GM23248 (cell line): ENCODE measurements around the gene PCNX4. TPM values are rescaled to one million over a fixed set of nuclear protein-coding genes. Genes with fewer than 3 reads are reported as not detected.
"Not testable (repeated sequence)": the region's sequence is repeated elsewhere in the genome, so short reads cannot be mapped to it uniquely, and the experiment has no call there.

Experiments used
- DNase-seq: peaks from one replicate; pipeline ENCODE4 v3.0.0-alpha.2; 2015
- H2AFZ ChIP-seq: fragments of 200-600 bp; sonication (generic); 2 replicates; pipeline ENCODE4 v1.6.1; 2016; ENCODE audit warnings: antibody characterized with exemption
- H3F3A ChIP-seq: fragments of 200-600 bp; sonication (generic); 2 replicates; pipeline ENCODE4 v1.6.1; 2016; ENCODE audit warnings: mild to moderate bottlenecking, antibody characterized with exemption, mixed run types; ENCODE audit not compliant: insufficient read depth
- H3K27ac ChIP-seq: fragments of 200-600 bp; sonication (generic); 2 replicates; pipeline ENCODE4 v1.5.1; 2016; ENCODE audit warnings: mild to moderate bottlenecking
- H3K27me3 ChIP-seq: fragments of 200-600 bp; sonication (generic); replicated peaks from 2 replicates; pipeline ENCODE4 v1.6.1; 2016; ENCODE audit warnings: mild to moderate bottlenecking; ENCODE audit not compliant: insufficient read depth
- H3K36me3 ChIP-seq: fragments of 200-600 bp; sonication (generic); 2 replicates; pipeline ENCODE4 v1.6.1; 2016; ENCODE audit warnings: low read depth, mild to moderate bottlenecking
- H3K4me1 ChIP-seq: fragments of 200-600 bp; sonication (generic); 2 replicates; pipeline ENCODE4 v1.6.1; 2016; ENCODE audit warnings: mild to moderate bottlenecking; ENCODE audit not compliant: insufficient read depth
- H3K4me2 ChIP-seq: fragments of 200-600 bp; sonication (generic); one replicate; pipeline ENCODE4 v1.6.1; 2016; ENCODE audit warnings: mild to moderate bottlenecking; ENCODE audit not compliant: unreplicated experiment
- H3K4me3 ChIP-seq: fragments of 200-600 bp; sonication (generic); 2 replicates; pipeline ENCODE4 v1.5.1; 2016; ENCODE audit warnings: mild to moderate bottlenecking
- H3K79me2 ChIP-seq: fragments of 200-600 bp; sonication (generic); 2 replicates; pipeline ENCODE4 v1.6.1; 2016; ENCODE audit warnings: mild to moderate bottlenecking; ENCODE audit not compliant: insufficient read depth
- H3K9ac ChIP-seq: fragments of 200-600 bp; sonication (generic); 2 replicates; pipeline ENCODE4 v1.6.1; 2016; ENCODE audit warnings: mild to moderate bottlenecking
- H3K9me2 ChIP-seq: fragments of 200-600 bp; sonication (generic); 2 replicates; pipeline ENCODE4 v1.6.1; 2016; ENCODE audit warnings: mixed run types, mild to moderate bottlenecking, moderate library complexity; ENCODE audit not compliant: insufficient read depth
- H3K9me3 ChIP-seq: fragments of 200-600 bp; sonication (generic); one replicate; pipeline ENCODE4 v1.6.1; 2017; ENCODE audit warnings: low read depth
- H4K20me1 ChIP-seq: fragments of 200-600 bp; sonication (generic); 2 replicates; pipeline ENCODE4 v1.6.0; 2016; ENCODE audit not compliant: insufficient read depth
- EZH2 ChIP-seq: fragments of 200-600 bp; sonication (generic); IDR thresholded peaks from 2 replicates; pipeline ENCODE4 v1.6.1; 2018; ENCODE audit warnings: antibody characterized with exemption, mild to moderate bottlenecking; ENCODE audit not compliant: insufficient read depth, poor library complexity, severe bottlenecking
- EZH2phosphoT487 ChIP-seq: fragments of 200-600 bp; sonication (generic); IDR thresholded peaks from 2 replicates; pipeline ENCODE4 v1.6.1; 2018; ENCODE audit warnings: antibody characterized with exemption, moderate library complexity, mild to moderate bottlenecking, low read depth; ENCODE audit not compliant: insufficient read depth
- WGBS, 2 experiments: methylation state at CpG; one replicate each; pipeline ENCODE4 v1.1.6; 2015 to 2017; ENCODE audit warnings: low lambda C conversion rate in 2 of 2, low coverage in 1 of 2; ENCODE audit errors: missing lambda C conversion rate in 2 of 2; 5-methylcytosine and 5-hydroxymethylcytosine counted together
- in situ Hi-C: fragments of 300-500 bp; cut with MboI; formaldehyde crosslinking; loops from 2 replicates; pipeline ENCODE4 v1.15.0; 2020
- polyA plus RNA-seq: library from polyadenylated mRNA; unstranded; fragments of >200 nt; fragmentation: Nextera tagmentation; extraction: Ambion mirVana; gene quantifications from 2 replicates; pipeline ENCODE4 v1.2.1, GENCODE V29; 2016
- total RNA-seq: library from RNA; depleted of rRNA; stranded (reverse); fragments of >200 nt; shearing (Covaris generic); gene quantifications from 2 replicates; pipeline ENCODE4 v1.2.3, GENCODE V29; 2014; rRNA removed

The PCNX4 gene
- total RNA-seq (44.3 and 95.1 TPM in 2 replicates), polyA plus RNA-seq (33.9 and 39.4 TPM in 2 replicates)

DNA sequence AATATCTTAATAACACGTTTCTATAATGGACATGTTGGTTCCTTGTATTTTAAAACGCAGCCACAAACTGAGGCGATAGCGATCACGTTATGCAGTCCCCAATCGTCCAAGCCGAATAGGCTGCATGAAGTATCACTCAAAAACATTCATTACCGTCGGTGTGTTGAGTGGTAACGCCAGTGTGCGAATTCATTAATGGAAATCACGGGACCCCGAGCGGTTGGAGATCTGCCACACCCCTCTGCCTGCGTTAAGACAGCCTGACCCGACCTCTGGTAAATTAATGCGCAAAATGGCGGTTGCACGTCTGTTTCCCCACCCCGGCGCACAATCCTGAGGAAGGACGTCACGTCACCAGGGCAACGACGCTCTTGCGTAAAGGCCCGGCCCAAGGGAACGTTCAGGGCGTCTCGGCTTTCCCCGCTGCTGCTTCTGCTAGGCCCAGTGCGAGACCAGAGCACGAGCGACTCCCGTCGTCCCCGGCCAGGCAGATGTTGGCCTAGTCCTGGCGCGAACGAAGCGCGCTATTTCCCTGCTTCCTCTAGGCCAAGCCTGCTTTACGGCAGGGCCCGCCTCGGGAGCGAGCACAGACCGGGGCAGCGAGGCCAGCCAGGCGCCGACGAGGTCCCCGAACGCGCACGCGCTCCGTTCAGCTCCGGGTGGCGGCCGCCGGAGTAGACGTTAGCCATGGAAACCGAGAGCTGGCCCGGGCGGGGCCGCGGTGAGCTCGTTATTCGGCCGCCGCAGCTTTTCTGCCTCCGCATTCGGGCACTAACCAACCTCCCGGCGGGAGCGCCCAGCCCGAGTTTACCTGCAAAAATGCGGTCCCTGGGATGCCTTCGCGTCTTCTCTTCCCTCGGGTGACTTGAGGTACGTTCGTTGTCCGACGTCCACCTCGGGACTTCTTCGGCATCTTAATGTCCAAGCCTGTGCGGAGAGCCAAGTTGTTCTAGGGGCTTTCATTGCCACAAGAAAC lies at the start of gene PCNX4:
Gene PCNX4, plus strand, starts transcription at position 374 of the 976 bp plus-strand sequence. CDS start 15,716 bp downstream, outside the sequence.
- WGBS, 2 experiments = 1% methylated on average over 87 to 88 of the region's 88 CpGs
- peak within 1 kb of the TSS; percentile 94 for H3K4me3 ChIP-seq
- H3K4me2 ChIP-seq = peak within 1 kb of the TSS; percentile 96
- H3F3A ChIP-seq = peaks cover 26% of the 10 kb centered on the region
- no peaks in the 10 kb centered on the region for H3K27me3 ChIP-seq
- no peaks in the 10 kb centered on the region for H4K20me1 ChIP-seq
- peak within 1 kb of the TSS; percentile 98 for H3K27ac ChIP-seq
- no peaks in the 10 kb centered on the region for H3K36me3 ChIP-seq
- peaks cover 46% of the 10 kb centered on the region for H3K79me2 ChIP-seq
- in situ Hi-C loops = no loop called here
- peaks cover 37% of the 10 kb centered on the region for H3K4me1 ChIP-seq
- peak within 1 kb of the TSS; percentile 98 for H3K9ac ChIP-seq
- peak within 1 kb of the TSS; percentile 94 for H2AFZ ChIP-seq
- DNase-seq = peak; percentile 100
- TF ChIP-seq EZH2 (no peak), EZH2phosphoT487 (no peak)
- H3K9me3 ChIP-seq = no peaks in the 10 kb centered on the region
- no peaks in the 10 kb centered on the region for H3K9me2 ChIP-seq

DNA sequence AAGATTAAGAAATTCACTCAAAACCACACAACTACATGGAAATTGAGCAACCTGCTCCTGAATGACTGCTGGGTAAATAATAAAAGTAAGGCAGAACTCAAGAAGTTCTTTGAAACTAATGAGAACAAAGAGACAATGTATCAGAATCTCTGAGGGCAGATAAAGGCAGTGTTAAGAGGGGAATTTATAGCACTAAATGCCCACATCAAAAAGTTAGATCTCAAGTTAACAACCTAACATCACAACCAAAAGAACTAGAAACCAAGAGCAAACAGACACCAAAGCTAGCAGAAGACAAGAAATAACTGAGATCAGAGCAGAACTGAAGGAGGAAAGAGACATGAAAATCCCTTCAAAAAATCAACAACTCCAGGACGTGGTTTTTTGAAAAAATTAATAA lies 43.7 kb upstream of the PCNX4 start:
- H3F3A ChIP-seq, H3K36me3 ChIP-seq, H3K9ac ChIP-seq, H3K9me2 ChIP-seq, H3K4me3 ChIP-seq, H3K9me3 ChIP-seq, DNase-seq, H2AFZ ChIP-seq, H3K79me2 ChIP-seq, H4K20me1 ChIP-seq, H3K4me2 ChIP-seq, H3K4me1 ChIP-seq, H3K27ac ChIP-seq, in situ Hi-C loops, H3K27me3 ChIP-seq: not testable (repeated sequence)
- 11 to 24% methylated on average over 1 of the region's 1 CpG for WGBS, 2 experiments

DNA sequence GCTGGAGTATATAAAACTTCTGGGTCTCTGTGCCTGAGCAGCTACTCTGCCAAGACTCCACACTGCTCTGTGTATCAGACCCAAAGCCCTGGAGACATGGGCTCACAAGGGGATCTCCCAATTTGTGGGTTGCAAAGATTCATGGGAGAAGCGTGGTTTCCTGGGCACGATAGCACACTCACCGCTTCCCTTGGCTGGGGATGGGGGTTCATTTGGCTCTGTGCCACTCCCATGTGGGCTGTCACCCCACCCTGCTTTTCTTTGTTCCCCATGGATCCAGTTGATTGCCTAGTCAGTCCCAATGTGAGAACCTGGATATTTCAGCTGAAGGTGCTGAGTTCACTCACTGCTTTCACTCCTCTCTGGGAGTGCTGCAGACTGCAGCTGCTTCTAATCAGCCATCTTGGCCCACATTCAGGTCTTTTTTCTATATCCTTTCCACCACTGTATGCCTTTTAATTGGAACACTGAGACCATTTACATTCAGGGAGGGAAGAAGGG lies 40.0 kb upstream of the PCNX4 start:
- Histone ChIP-seq H3K9me3 (no peaks in the 10 kb centered on the region), H3K9me2 (no peaks in the 10 kb centered on the region), H3F3A (no peaks in the 10 kb centered on the region), H3K4me3 (no peak overlapping the region), H3K4me1 (no peaks in the 10 kb centered on the region; the same call in 1 of the 2 replicates), H3K9ac (no peak overlapping the region; the same call in 1 of the 2 replicates), H3K27me3 (no peaks in the 10 kb centered on the region), H2AFZ (peak overlapping the region; percentile 60), H3K79me2 (no peaks in the 10 kb centered on the region), H4K20me1 (no peaks in the 10 kb centered on the region), H3K4me2 (no peak overlapping the region), H3K27ac (no peak overlapping the region), H3K36me3 (no peaks in the 10 kb centered on the region)
- no peak for TF ChIP-seq EZH2
- TF ChIP-seq EZH2phosphoT487 = no peak
- in situ Hi-C loops = loop anchor here (25.0 kb wide), 1 partner anchor 511 kb away; no protein-coding TSS in a partner anchor
- WGBS, 2 experiments = 11 to 16% methylated on average over 3 of the region's 3 CpGs
- peak; percentile 54 for DNase-seq

DNA sequence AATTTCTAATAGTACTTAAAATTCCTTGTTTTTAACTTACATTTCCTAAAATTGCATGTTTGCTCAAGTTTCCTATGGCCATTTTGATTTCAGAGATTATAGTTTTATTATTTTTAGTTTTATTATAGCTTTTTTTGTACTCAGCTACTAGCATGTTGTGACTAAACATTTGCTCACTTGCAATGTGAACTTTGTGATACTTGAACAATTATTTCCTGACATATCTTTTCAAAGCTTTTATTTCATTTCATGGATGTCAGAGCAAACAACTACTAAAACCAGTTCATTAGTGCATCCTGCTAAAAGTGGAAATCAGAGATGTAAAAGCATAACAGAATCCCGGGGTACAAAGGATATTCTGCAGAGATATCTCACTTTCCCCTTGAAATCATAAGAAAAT lies 33.6 kb upstream of the PCNX4 start:
- H3K4me3 ChIP-seq = no peak overlapping the region
- H3K9me2 ChIP-seq = no peaks in the 10 kb centered on the region
- no peaks in the 10 kb centered on the region for H4K20me1 ChIP-seq
- H3K4me2 ChIP-seq = no peak overlapping the region
- in situ Hi-C loops = loop anchor here (25.0 kb wide), 1 partner anchor 504 kb away; no protein-coding TSS in a partner anchor
- no peak overlapping the region for H3K27ac ChIP-seq
- DNase-seq = no peak
- H3K79me2 ChIP-seq = no peaks in the 10 kb centered on the region
- 50 to 63% methylated on average over 1 of the region's 1 CpG for WGBS, 2 experiments
- no peaks in the 10 kb centered on the region for H3F3A ChIP-seq
- H3K9ac ChIP-seq = no peak overlapping the region
- peaks cover 10% of the 10 kb centered on the region for H3K4me1 ChIP-seq
- no peak overlapping the region for H2AFZ ChIP-seq
- H3K27me3 ChIP-seq = no peaks in the 10 kb centered on the region
- H3K9me3 ChIP-seq = no peaks in the 10 kb centered on the region
- no peak for TF ChIP-seq EZH2
- TF ChIP-seq EZH2phosphoT487 = no peak
- H3K36me3 ChIP-seq = no peaks in the 10 kb centered on the region
